ENCODE measurements around the gene STPG1. TPM values are rescaled to one million over a fixed set of nuclear protein-coding genes. Genes with fewer than 3 reads are reported as not detected.
"Not testable (repeated sequence)": the region's sequence is repeated elsewhere in the genome, so short reads cannot be mapped to it uniquely, and the experiment has no call there.

STPG1 gene, protein sequence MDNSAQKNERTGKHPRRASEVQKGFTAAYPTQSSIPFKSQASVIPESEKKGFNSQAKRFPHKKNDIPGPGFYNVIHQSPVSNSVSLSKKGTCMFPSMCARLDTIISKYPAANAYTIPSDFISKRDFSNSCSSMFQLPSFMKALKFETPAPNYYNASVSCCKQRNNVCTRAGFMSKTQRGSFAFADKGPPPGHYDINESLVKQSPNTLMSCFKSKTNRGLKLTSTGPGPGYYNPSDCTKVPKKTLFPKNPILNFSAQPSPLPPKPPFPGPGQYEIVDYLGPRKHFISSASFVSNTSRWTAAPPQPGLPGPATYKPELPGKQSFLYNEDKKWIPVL
- total RNA-seq (ENCODE audit: unreplicated experiment), result 10.0 TPM
- long read RNA-seq, partial matches to known transcripts, result 0 of 6 reads
- long read RNA-seq, other reads (novel, unspliced or antisense), result 3 of 6 reads

DNA sequence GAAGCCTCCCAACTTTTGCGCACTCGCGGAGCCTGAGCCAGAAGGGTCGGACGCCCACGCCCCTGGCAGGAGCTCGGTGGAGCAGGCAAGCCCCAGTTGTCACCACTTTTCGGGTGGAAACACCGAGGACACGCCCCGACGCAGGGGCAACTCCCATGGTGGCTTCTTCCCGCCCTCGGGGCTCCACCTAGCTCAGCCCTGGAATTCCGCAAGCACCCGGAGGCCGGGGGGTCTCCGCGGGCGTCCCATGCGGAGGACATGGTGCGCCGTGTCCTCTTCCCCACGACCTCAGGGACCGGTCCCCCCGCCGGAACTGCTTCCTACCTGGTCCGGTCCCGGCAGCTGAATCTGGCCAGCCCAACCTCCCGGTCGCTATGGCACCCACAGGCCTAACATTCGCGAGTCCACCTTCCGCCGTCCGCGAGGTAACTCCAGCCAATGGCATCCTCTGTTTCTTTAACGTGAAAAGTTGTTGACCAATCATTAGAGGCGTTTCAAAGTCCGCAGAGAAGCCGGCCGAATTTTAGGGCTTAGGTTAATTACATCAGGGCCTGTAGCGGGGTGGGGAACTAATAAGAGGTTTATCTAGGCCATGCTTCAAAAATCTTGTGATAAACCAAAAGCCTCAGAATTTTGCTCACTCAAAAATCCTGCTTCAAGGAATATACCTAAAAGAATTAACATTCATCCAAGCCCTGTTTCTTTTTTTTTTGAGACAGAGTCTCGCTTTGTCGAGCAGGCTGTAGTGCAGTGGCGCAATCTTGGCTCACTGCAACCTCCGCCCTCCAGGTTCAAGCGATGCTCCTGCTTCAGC lies at the start of gene STPG1:
Gene STPG1 (minus strand): TSS at position 433 of the 814 bp plus-strand sequence. CDS start 12,394 bp downstream, outside the sequence.
- peaks cover 13% of the 10 kb centered on the region for H3K4me1 Mint-ChIP-seq (ENCODE audit: unreplicated experiment)
- TF ChIP-seq, protein P1, sequence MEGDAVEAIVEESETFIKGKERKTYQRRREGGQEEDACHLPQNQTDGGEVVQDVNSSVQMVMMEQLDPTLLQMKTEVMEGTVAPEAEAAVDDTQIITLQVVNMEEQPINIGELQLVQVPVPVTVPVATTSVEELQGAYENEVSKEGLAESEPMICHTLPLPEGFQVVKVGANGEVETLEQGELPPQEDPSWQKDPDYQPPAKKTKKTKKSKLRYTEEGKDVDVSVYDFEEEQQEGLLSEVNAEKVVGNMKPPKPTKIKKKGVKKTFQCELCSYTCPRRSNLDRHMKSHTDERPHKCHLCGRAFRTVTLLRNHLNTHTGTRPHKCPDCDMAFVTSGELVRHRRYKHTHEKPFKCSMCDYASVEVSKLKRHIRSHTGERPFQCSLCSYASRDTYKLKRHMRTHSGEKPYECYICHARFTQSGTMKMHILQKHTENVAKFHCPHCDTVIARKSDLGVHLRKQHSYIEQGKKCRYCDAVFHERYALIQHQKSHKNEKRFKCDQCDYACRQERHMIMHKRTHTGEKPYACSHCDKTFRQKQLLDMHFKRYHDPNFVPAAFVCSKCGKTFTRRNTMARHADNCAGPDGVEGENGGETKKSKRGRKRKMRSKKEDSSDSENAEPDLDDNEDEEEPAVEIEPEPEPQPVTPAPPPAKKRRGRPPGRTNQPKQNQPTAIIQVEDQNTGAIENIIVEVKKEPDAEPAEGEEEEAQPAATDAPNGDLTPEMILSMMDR (IDR thresholded peaks at IDR 0.05; ENCODE audit: unreplicated experiment), result no peak

DNA sequence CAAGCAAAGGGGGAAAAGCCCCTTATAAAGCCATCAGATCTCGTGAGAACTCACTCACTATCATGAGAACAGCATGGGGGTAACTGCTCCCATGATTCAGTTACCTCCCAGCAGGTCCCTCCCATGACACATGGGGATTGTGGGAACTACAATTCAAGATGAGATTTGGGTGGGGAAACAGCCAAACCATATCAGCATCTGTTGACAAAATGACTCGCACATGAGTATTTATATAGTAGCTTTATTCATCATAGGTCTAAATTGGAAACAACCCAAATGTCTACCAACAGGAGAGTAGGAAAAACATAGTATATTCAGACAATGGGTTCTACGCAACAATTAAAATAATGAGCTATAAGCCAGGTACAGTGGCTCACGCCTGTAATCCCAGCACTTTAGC lies 48.5 kb upstream of the STPG1 start:
- DNase-seq (ENCODE audit: low spot score); H3K4me3 Mint-ChIP-seq (ENCODE audit: unreplicated experiment); H3K36me3 Mint-ChIP-seq (ENCODE audit: low read depth, unreplicated experiment); H3K27ac Mint-ChIP-seq (ENCODE audit: unreplicated experiment); H3K9me3 Mint-ChIP-seq (ENCODE audit: unreplicated experiment); H3K27me3 Mint-ChIP-seq (ENCODE audit: unreplicated experiment); H3K4me1 Mint-ChIP-seq (ENCODE audit: unreplicated experiment): not testable (repeated sequence)

More for the DNA sequence above, at the start of gene STPG1:
- peak within 1 kb of the TSS; percentile 93 for H3K4me3 Mint-ChIP-seq (ENCODE audit: unreplicated experiment)
- no peaks in the 10 kb centered on the region for H3K36me3 Mint-ChIP-seq (ENCODE audit: low read depth, unreplicated experiment)
- H3K27ac Mint-ChIP-seq (ENCODE audit: unreplicated experiment), result peak within 1 kb of the TSS; percentile 78
- peak; percentile 81 for DNase-seq (ENCODE audit: low spot score)
- no peaks in the 10 kb centered on the region for H3K9me3 Mint-ChIP-seq (ENCODE audit: unreplicated experiment)
- peaks cover 5% of the 10 kb centered on the region for H3K27me3 Mint-ChIP-seq (ENCODE audit: unreplicated experiment)

DNA sequence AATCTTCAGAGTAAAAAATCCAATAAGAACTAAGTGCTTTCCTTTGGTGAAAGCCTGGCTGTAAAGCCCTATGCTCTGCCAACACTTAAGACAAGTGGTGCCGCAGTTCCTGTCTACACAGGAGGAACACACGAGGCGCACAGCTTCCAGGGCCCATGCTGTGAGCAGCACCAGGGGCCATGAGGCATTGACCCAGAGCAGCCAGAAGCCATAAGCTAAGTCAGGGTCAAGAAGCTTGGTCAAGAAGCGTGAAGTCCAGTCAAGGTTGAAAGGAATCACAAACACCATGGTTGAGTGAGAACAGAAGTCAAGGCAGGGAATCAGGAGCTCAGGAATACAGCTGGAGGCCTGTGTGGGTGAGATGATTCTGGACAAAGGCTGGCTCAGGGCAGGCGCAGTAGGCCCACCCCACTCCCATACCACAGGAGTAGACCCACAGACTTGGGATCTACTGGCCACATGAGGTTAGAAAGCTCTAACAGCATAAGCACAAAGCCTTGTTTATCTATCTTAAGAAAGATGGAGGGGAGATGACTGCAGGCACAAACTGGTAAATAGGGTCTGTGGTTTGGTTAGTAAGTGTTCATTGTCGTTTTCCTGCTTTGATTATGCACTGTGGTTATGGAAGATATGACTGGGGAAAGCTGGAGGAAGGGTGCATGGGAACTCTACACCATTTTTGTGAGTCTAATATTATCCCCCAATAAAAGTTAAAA lies 46.1 kb upstream of the STPG1 start:
- DNase-seq (ENCODE audit: low spot score), result no peak
- Mint-ChIP-seq H3K4me1 (ENCODE audit: unreplicated experiment) (peaks cover 5% of the 10 kb centered on the region), H3K4me3 (ENCODE audit: unreplicated experiment) (no peak overlapping the region)

DNA sequence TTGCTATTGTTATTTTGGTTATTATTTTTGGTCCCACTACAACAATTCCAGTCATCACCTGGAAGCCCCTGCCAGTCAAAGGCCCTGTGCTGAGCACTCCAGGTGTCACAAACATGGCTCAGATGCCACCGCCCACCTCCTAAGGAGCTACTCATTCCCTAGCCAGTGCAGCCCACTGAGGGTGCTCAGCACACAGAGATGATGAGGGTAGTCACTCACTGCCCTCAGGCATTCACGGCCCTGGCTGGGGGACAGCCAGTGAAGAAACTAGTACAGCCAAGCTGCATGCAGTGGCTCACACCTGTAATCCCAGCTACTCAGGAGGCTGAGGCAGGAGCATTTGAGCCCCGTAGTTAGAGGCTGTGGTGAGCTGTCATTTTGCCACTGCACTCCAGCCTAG lies 44.3 kb upstream of the STPG1 start:
- no peak overlapping the region for H3K27ac Mint-ChIP-seq (ENCODE audit: unreplicated experiment)
- DNase-seq (ENCODE audit: low spot score), result no peak
- TF ChIP-seq, protein P1 (IDR thresholded peaks at IDR 0.05; ENCODE audit: unreplicated experiment), result no peak
- no peaks in the 10 kb centered on the region for H3K27me3 Mint-ChIP-seq (ENCODE audit: unreplicated experiment)
- no peak overlapping the region for H3K4me3 Mint-ChIP-seq (ENCODE audit: unreplicated experiment)
- H3K9me3 Mint-ChIP-seq (ENCODE audit: unreplicated experiment), result no peaks in the 10 kb centered on the region
- H3K4me1 Mint-ChIP-seq (ENCODE audit: unreplicated experiment), result no peaks in the 10 kb centered on the region
- peaks cover 4% of the 10 kb centered on the region for H3K36me3 Mint-ChIP-seq (ENCODE audit: low read depth, unreplicated experiment)

More for the DNA sequence above, 46.1 kb upstream of the STPG1 start:
- no peaks in the 10 kb centered on the region for H3K9me3 Mint-ChIP-seq (ENCODE audit: unreplicated experiment)
- TF ChIP-seq, protein P1 (IDR thresholded peaks at IDR 0.05; ENCODE audit: unreplicated experiment), result no peak
- no peaks in the 10 kb centered on the region for H3K27me3 Mint-ChIP-seq (ENCODE audit: unreplicated experiment)
- no peak overlapping the region for H3K27ac Mint-ChIP-seq (ENCODE audit: unreplicated experiment)
- peaks cover 4% of the 10 kb centered on the region for H3K36me3 Mint-ChIP-seq (ENCODE audit: low read depth, unreplicated experiment)

DNA sequence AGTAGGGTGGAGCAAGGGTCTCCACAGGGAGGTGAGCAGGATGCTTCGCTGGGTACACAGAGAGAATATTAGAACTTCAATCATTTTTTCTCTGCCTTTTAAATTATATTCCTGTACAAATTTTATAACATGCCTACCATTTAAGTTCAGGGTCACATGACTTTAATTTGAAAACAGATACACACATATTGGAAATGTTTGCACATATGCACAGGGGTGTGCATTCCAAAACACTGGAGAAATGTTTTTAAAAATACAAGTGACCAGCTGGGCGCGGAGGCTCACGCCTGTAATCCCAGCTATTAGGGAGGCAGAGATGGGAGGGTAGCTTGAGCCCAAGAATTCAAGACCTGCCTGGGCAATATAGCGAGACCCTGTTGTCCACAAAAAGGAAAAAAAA lies 41.7 kb upstream of the STPG1 start:
- TF ChIP-seq, protein P1 (IDR thresholded peaks at IDR 0.05; ENCODE audit: unreplicated experiment), result no peak
- H3K4me3 Mint-ChIP-seq (ENCODE audit: unreplicated experiment), result no peak overlapping the region
- no peak overlapping the region for H3K27ac Mint-ChIP-seq (ENCODE audit: unreplicated experiment)
- H3K4me1 Mint-ChIP-seq (ENCODE audit: unreplicated experiment), result peaks cover 7% of the 10 kb centered on the region
- no peak for DNase-seq (ENCODE audit: low spot score)
- H3K36me3 Mint-ChIP-seq (ENCODE audit: low read depth, unreplicated experiment), result no peaks in the 10 kb centered on the region
- H3K27me3 Mint-ChIP-seq (ENCODE audit: unreplicated experiment), result no peaks in the 10 kb centered on the region
- H3K9me3 Mint-ChIP-seq (ENCODE audit: unreplicated experiment), result no peaks in the 10 kb centered on the region

Data from endothelial cell (in vitro differentiated cells).